Activated CD4-positive, alpha-beta T cell treated with anti-CD3 and anti-CD28 coated beads, Interleukin-10, Interleukin-2, amounts not matched to agents 100 ng/mL and 50 ng/mL, durations not matched to agents 16 hours and 8 hours (primary cell): ENCODE measurements around the gene RFNG.
A peak's percentile ranks its signal among the peaks of the same experiment; 100 is the strongest.

Source experiments
- DNase-seq: peaks from one replicate; pipeline ENCODE4 v3.0.0-alpha.2; 2020

RFNG gene

DNA sequence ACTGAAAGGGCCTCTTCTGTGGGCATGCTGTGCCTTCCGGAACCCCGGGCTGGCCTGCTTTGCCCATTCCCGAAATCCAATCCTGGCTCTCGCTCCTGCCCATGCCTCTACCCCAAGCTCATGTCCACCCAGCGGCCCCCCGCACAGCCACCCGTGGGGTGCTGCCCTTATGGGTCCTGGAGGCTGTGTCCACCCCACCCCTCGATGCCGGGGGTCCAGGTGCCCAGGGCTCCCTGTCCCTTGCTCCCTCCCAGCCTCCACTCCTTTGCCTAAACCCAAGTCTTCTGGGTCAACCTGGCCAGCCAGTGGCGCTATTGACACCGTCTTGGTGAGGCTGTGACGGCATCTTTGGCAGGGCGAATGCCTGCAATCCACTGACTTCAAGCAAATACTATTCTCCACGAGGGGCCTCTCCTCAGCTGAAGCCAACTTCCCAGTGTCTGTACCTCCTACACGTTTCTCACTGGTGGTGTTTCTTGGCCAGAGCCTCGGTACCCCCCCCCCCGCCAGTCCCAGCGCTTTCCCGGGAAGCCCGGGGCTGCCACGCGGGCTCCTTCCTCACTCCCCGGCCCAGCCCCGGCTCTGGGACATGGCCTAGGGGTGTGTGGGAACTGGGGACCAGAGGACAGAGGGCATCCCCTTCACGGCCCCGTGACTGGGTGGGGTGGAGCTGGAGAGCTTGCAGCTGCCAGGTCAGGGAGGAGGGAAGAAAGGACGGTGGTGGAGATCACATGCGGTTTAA, 26.2 kb upstream of the RFNG start:
- DNase-seq: no peak

DNA sequence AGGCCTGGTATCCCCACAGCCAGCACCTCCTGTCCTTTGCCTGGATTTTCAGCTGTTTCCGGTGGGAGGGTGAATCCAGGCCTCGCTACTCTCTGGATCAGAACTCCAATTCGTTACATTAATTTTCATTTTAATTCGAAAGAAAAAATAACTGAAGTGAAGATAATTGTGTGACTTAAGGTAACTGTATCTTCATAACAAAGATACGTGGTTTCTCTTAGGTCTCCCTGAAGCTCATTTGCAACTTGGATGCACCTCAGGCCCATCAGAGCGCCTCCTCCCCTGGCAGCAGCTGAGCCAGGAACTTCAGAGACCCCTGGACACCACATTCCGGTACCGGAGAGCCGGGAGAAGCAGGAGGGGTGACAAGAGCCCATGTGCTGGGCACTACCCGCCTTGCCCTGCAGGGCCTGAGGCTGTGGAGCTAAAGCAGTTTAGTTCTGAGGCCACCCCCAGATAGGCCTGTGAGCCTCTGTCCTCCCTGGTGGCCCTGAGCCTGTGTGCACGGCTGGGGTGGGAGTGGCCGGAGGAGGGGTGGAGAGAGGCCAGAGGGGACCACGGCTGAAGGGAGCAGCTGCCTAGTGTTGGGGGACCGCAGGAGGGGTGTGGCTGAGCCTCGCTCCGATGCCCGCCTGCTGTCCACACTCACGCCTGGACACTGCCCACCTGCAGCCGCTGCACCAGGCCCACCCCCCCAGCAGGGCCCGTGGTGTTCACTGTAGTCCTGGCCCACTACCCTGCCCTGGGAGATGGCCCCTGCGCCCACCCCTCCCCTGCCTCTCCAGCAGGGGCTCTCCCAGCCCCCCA, 25.4 kb upstream of the RFNG start:
- no peak for DNase-seq

DNA sequence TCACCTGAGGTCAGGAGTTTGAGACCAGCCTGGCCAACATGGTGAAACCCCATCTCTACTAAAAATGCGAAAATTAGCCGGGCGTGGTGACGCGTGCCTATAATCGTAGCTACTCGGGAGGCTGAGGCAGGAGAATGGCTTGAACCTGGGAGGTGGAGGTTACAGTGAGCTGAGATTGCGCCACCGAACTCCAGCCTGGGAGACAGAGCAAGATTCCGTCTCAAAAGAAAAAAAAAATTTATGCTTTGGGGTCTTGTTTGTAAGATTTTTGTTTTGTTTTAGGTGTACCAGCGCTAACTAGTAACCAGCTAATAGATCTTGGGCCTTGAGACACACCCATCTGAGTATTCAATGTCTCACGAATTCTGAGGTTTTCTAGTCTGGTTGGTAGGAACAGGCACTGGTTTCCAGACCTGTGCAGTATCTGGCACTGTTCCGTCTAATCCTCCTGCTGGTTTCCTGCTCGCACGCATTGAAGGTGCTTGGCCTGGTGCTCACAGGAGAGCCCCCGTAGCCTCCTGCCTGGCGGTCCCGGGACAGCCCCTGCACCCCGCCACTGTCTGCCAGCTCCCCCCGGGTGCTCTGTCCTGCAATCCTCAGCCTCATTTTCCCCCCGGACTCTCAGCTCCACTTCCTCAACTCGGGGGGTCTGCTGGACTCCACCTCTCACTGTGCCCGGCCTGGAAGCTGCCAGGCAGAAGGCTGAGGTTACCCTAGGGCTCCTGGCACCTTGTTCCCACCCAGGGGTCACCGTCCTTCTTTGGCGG, 24.6 kb upstream of the RFNG start:
- no peak for DNase-seq

GRCh38 chr17:82073446-82073845, 21.8 kb upstream of the RFNG start:
- no peak for DNase-seq

- DNase-seq: no peak
These were observed 21.2 kb upstream of the RFNG start for GRCh38 chr17:82072827-82073226.

DNA sequence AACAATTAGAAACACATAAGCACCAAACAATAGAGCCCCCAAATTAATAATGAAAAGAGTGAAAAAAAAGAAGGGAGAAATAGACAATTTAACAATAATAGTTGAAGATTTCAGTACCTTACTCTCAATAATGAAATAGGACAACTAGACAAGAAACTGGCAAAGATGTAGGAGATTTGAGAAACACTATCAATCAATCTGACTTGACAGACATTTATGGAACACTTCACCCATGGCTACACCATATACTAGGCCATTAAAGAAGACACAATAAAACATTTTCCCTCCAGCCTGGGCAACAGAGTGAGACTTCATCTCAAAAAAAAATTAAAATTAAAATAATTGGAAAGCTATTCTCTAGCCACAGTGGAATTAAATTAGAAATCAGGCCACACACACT, 19.0 kb upstream of the RFNG start:
- no peak for DNase-seq

DNA sequence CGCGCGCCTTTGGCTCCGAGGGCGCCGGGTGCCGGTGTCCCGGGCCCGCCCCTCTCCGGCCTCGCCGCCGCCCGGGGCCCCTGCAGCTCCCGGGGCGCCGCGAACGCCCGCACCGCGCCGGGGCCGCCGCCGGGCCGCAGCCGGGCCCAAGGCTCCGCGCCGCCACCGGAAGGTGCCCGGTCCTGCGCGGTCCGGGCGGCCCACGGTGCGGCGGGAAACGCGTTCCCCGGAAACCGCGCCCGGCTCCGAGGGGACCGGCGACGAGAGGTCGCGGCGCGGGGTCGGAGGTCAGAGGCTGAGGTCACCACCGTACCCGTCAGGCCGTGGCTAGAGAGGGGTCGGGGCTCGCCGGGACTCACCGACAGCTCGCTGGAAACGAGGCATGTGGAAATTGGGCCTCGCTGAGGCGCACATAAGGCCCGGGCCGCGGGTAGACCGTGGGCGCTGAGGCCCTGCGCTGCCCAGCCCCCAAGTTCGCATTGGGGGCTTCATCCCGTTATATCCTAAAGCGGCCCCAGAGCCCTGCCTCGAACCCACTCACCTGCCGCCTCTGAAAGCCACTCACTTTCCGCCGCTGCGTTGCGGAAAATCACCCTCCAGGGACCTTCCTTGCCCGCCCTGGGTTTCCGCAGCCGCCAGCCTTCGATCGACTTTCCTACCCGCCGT, 14.2 kb upstream of the RFNG start, which contains the start of gene DUS1L:
TSS of gene DUS1L (minus strand) at position 167 of the 666 bp plus-strand sequence. CDS start 745 bp downstream, outside the sequence.
- peak; percentile 79 for DNase-seq

GRCh38 chr17:82065193-82065637, 13.6 kb upstream of the RFNG start:
- no peak for DNase-seq

GRCh38 chr17:82064433-82065192, 13.0 kb upstream of the RFNG start:
- no peak for DNase-seq

DNA sequence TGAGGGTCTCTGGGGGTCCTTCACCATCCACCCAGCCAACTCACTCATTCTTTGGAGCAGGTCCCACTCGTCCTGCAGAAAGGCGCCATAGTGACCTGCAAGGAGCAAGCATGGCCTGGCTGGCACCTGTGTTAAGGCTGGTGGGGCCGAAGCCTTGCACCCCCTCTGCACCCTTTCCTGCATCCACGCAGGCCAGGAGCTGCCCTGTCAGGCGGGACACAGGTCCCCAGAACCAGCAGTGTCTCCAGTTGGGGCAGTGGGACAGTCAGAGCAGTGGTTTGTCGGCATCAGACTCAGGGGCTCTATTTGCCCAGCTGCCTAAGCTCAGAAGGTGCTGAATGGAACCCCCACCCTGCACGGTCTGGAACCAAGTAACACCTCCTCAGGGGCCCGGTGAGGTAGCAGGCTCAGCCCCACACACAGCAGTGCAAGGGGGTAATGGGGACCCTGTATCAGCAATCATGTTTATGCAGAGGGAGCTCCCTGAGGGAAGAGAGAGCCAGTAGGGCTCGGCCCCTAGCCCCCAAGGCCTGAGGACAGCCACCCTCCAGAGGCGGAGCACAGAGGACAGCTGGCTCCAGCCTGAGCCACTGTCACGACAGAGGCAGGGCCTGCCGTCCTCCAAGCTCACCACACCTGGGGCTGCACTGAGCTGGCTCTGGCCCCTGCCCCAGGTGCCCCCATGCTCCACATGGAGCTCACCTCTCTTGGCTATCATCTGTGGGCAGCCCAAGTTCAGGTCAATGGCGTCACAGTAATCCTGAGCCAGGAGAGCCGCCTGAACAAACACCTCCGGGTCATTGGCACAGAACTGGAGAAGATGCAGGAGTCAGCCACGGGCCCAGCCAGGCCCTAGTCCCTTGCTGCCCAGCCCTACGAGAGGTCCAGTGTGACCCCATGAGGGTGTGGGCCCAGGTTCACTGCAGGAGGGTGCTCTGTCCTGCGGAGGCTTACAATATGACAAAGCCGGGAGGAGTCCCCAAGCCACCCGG, 12.1 kb upstream of the RFNG start:
- DNase-seq: no peak

DNA sequence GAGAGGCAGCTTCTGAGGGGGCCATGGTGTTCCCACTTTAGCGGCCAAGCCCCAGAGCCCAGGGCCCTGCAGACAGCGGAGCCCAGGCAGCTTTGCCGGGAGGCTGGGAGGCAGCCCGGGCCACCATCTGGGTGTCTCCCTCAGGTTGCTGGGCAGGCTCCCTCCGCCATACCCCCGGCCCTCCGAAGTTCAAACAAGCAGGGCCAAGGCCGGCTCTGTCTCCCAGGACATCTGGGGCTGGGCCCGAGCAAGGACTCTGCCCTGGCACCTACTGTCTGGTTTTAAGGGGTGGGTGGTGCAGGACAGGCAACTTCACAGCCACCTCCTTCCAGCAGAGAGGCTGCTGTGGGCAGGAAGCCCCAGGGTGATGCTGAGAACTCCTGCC, 11.4 kb upstream of the RFNG start:
- no peak for DNase-seq

DNA sequence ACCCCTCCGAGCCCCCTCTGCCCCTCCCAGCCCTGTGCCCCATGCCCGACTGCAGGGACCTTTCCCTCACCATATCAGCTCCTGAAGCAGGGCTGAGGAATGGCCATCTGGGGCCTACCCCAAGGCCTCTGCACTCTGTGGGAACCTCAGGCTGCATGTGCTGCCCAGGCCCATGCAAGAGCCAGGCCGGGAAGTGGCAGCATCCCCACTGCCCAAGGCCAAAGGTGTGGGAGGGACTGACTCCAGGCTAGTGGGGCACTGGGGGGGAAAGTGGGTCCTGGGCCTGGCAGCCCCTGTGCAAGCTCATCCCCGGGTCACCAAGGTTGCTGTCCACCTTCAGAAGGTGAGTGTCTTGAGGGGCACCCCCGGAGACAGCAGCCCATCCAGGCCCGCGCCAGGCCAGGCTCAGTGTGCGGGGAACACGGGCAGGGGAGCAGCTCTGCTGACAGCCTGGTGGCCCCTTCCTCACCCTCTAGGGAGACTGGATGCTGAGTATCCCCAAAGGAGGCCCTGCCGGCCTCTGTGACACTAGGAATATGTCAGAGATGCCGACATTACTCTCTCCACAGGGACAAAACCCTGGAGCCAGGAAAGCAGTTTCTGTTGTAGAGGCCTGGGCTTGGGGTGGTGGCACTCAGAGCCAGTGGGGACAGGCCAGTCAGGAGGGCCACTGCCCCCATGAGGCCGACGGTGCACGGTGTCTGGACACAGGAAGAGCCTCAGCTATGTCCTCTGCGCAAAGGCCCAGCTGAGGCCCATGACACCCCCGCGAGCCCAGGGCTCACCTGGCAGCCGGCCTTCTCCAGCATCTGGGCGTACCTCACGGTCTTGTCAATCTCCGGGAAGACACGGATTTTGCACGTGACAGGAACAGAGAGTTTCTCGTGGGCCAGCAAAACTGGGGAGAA, 10.7 kb upstream of the RFNG start:
- no peak for DNase-seq

DNA sequence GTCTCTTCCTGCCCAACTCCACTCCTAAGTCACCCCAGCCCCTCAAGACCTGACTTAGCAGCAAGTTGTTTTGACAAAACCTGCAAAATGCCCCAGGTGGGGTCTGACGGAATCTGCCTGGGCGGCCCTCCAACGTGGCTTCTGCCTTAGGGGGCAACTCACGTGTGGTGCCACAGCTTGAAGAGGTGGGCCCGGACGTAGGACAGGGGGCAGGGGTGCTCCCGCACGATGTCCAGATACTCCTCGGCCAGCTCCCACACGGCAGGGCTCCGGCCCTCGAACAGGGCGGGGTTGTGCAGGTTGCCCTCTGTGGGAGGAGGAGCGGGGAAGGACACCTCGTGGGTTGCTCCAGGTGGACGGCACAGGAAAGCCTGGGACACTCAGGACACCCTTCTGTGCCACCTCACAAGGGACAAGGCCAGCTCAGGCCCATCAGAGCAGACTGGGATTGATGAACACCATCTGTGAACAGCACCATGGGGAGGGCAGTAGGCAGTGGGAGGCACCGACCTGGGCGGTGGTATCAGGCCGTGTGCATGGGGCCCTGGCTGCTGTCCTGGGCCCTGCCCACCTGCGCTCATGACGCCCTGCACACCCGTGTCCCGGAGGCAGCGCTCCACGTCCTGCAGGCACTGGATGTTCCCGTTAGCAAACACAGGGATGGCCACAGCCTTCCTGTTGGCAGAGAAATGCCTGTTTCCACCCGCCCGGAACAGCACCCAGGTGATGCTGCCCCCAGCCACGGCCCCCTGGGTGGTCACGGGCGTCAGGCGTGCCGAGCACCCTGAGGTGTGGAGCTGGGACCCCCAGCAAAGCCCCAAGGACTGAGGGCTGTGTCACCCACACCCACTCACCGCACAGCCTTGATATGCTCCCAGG, 9.7 kb upstream of the RFNG start:
- DNase-seq: no peak

DNA sequence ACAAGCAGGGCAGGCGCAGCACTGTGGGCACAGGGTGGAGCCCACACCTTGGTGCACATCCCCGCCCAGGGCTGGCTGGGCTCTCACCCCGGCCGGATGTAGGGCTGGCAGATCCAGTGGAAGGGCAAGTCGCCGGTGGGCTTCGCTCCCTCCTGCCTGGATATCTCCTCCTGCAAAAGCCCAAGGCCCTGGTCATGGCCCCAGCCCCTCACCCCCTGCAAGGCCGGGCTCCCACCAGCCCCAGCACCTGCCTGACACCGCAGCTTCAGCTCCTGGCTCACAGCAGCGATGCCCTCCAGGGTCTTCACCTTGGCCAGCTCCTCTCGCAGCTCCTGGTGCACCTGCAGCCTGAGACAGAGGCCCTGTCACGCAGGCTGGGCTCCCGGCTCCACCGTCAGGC, 9.0 kb upstream of the RFNG start:
- DNase-seq: no peak

DNA sequence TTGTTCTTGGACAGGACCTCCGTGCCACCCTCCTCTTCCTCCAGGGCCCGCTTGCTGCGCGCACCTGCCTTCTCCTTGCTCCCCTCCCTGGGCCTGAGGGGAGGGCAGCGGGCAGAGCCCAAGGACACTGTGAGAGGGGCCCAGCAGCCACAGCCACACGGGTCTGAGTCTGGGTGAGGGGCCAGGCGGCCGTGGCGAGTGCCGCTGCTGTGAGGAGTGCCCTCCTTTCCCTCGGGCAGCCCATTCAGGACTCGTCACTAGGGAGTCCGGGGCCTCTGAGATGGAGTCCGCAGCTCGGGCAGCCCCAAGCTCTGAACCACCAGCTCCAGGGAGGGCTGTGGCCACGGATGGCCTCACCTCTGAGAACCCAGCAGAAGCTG, 8.4 kb upstream of the RFNG start:
- DNase-seq: no peak

DNA sequence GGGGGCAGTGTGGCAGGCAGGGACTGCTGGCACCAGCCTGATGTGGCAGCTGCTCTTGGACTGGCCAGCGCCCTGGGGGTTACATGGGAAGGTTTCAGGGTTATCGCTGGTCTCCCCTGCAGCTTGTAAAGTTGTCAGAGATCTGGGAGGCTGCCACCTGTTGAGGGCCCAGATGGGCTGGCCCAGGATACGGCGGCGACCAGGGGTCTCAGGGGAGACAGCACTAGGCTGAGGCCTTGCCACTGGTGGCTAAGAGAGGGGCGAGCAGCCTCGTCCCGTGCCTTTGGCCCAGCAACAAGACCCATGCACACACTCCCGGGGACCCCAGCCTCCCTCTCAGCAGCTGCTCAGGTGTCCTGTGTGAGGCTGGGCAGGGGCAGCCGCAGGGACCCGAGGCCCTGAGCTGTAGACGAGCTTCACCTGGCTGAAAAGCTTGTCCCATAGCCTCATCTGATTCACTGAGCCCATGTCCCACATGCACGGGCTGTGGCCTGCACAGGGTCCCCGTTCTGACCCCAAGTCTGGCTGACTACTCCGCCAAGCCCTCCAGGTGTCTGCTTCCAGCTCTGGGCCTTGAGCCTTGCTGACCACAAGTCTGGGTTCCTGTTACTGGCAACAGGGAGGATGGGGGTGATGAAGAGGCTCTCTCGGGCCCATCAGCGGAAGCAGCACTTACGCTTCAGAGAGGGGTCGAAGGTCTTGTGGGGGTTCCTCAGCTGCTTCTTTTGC, 7.8 kb upstream of the RFNG start:
- DNase-seq: no peak

DNA sequence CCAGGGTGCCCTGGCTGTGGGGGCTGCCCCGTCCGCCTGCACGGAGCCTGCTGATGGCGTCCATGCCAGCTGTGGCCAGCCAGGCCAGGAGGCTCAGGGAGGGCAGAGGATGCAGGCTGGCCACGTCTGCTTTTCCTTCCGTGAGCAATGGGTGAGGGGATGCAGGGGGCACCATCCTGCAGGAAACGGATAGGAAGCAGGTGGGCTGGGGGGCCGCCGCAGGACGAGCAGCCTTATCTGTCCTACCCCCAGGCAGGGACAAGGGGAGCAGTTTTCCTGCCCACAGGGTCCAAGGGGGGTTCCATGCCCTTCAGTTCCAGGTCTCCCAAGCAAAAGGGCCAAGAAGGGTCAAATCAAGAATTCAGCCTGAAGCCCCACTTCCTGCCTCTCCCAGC, 7.2 kb upstream of the RFNG start:
- DNase-seq: no peak

- no peak for DNase-seq
These were observed 6.7 kb upstream of the RFNG start for GRCh38 chr17:82058230-82058854.
